NCI-H82 treated with DMSO at 0.1 percent for 48 hours (cell line): ENCODE results near the gene MEST.
"Not testable (repeated sequence)": the region's sequence is repeated elsewhere in the genome, so short reads cannot be mapped to it uniquely, and the experiment has no call there.

Experiments
- DNase-seq: peaks from one replicate; lab custom pipeline; 2025; ENCODE audit not compliant: unreplicated experiment; lab: John Stamatoyannopoulos, UW

Gene MEST

GRCh38 chr7:130491841-130492522 is at the start of gene MEST:
TSS of gene MEST (plus strand) at chr7:130492085. CDS start at chr7:130492314, 229 bp downstream.
- DNase-seq = no peak

GRCh38 chr7:130442601-130443000 is 49.3 kb upstream of the MEST start:
- no peak for DNase-seq

- no peak for DNase-seq
Observed at GRCh38 chr7:130444234-130444633, 47.7 kb upstream of the MEST start.

- no peak for DNase-seq
Observed at GRCh38 chr7:130444751-130445407, 47.0 kb upstream of the MEST start.

- no peak for DNase-seq
Observed at GRCh38 chr7:130446259-130446658, 45.6 kb upstream of the MEST start.

GRCh38 chr7:130451344-130451743 is 40.5 kb upstream of the MEST start:
- DNase-seq = not testable (repeated sequence)

- DNase-seq = no peak
Observed at GRCh38 chr7:130452951-130453350, 38.9 kb upstream of the MEST start.

- DNase-seq = no peak
Observed at GRCh38 chr7:130454959-130455358, 36.9 kb upstream of the MEST start.

GRCh38 chr7:130458257-130458656 is 33.6 kb upstream of the MEST start:
- DNase-seq = no peak

GRCh38 chr7:130461272-130461671 is 30.6 kb upstream of the MEST start:
- DNase-seq = no peak

- no peak for DNase-seq
Observed at GRCh38 chr7:130463553-130464434, 28.1 kb upstream of the MEST start.

- DNase-seq = no peak
Observed at GRCh38 chr7:130468612-130469011, 23.3 kb upstream of the MEST start.

- no peak for DNase-seq
Observed at GRCh38 chr7:130471974-130472373, 19.9 kb upstream of the MEST start.

GRCh38 chr7:130473289-130473688 is 18.6 kb upstream of the MEST start:
- DNase-seq = no peak

- no peak for DNase-seq
Observed at GRCh38 chr7:130473876-130474275, 18.0 kb upstream of the MEST start.

- no peak for DNase-seq
Observed at GRCh38 chr7:130475776-130476175, 16.1 kb upstream of the MEST start.

- no peak for DNase-seq
Observed at GRCh38 chr7:130476297-130477150, 15.4 kb upstream of the MEST start.

- no peak for DNase-seq
Observed at GRCh38 chr7:130478991-130479390, 12.9 kb upstream of the MEST start.

GRCh38 chr7:130479716-130480400 is 12.0 kb upstream of the MEST start:
- no peak for DNase-seq

GRCh38 chr7:130481898-130482297 is 10.0 kb upstream of the MEST start:
- DNase-seq = no peak
